NCI-H1105 treated with DMSO at 0.1 percent for 48 hours (cell line): ENCODE measurements around the gene OR2A7.
"Not testable (repeated sequence)": the region's sequence is repeated elsewhere in the genome, so short reads cannot be mapped to it uniquely, and the experiment has no call there.

Experiments used
- DNase-seq: peaks from one replicate; lab custom pipeline; 2025; lab: John Stamatoyannopoulos, UW

The OR2A7 gene

GRCh38 chr7:144252307-144252706 lies 12.3 kb downstream of the OR2A7 start:
- not testable (repeated sequence) for DNase-seq

- not testable (repeated sequence) for DNase-seq
Measured at GRCh38 chr7:144247674-144248330, 16.8 kb downstream of the OR2A7 start.

- not testable (repeated sequence) for DNase-seq
Measured at GRCh38 chr7:144246967-144247366, 17.6 kb downstream of the OR2A7 start.

- DNase-seq, result not testable (repeated sequence)
Measured at GRCh38 chr7:144245372-144245771, 19.2 kb downstream of the OR2A7 start.

- not testable (repeated sequence) for DNase-seq
Measured at GRCh38 chr7:144239365-144239764, 25.2 kb downstream of the OR2A7 start, which contains the start of gene OR2A42. OR2A42 (minus strand) TSS chr7:144239605; CDS start chr7:144232843, 6,762 bp downstream.

- not testable (repeated sequence) for DNase-seq
Measured at GRCh38 chr7:144238530-144239082, 26.0 kb downstream of the OR2A7 start.

GRCh38 chr7:144233039-144233438 lies 31.6 kb downstream of the OR2A7 start:
- not testable (repeated sequence) for DNase-seq

DNA sequence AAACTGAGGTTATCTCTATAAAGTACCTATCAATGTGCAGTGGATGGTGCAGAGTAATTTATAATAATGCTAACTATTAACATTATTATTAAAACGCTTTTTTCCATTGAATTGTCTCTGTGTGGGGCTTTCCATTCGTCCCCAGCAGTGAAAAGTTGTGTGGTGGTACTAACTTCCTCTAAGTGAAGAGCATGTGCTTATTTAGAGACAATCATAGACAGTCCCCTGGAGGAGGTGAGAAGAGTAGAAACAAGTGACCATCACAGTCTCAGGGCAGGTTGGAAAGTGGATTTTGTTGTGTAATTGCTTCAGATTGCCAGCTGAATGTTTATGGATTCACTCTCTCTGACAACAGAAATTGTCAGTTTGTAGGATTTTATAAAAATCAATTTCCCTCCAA lies 33.6 kb downstream of the OR2A7 start:
- not testable (repeated sequence) for DNase-seq

GRCh38 chr7:144228810-144229209 lies 35.8 kb downstream of the OR2A7 start:
- not testable (repeated sequence) for DNase-seq

- DNase-seq, result not testable (repeated sequence)
Measured at GRCh38 chr7:144226866-144227265, 37.7 kb downstream of the OR2A7 start.

GRCh38 chr7:144223675-144224074 lies 40.9 kb downstream of the OR2A7 start:
- DNase-seq, result not testable (repeated sequence)

DNA sequence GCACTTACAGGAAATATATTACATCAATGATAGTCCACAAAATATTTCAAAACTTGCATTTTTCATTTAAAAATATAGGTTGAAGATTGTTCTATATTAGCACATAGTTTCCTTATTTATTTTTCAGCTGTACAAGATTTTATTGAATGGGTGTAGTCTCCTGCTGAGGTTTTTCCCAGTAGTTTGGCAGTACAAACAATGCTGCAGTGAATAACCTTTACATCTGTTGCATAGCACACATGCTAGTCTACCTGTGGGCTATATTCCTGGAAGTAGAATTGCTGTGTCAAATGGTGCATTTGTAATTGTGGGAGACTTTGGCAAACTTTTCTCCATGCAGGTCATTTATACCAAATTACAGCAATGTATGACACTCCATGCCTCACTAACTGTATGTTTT lies 44.1 kb downstream of the OR2A7 start:
- DNase-seq, result not testable (repeated sequence)

DNA sequence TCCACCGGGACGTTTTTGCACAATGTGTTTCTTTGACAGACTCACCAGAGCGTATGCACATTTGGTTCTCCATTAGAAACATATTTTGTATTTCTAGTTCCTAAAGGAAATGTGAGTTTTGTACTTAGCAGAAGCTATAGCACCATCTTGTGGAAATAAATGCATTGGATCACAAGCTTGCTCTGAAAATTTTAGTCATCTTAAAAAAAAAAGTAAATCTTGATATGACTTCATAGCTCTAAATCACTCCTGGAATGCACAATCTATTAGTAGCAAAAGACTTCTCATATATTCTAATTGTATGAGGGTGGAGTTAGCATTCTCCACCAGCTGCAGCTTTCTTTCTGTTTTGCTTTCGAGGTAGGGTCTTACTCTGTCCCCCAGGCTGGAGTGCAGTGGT lies 45.4 kb downstream of the OR2A7 start:
- DNase-seq, result not testable (repeated sequence)

DNA sequence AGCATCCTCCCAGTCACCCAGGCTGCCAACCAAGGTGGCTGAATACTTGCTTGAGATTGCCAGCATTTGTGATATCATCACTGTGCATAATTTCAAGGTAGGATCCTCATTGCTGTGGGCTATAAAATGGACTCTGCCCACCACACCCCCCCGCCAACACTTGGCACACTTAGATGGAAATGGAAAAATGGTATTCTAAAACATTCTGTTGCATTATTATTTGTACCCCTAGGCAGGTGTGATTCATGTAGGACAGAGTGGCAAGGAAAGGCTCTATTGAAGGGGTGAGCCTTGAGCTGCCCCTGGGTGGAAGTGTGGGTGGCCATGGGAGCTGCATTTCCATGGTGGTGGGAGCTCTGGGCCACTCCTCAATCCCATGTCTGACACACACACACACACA lies 46.0 kb downstream of the OR2A7 start:
- DNase-seq, result not testable (repeated sequence)

DNA sequence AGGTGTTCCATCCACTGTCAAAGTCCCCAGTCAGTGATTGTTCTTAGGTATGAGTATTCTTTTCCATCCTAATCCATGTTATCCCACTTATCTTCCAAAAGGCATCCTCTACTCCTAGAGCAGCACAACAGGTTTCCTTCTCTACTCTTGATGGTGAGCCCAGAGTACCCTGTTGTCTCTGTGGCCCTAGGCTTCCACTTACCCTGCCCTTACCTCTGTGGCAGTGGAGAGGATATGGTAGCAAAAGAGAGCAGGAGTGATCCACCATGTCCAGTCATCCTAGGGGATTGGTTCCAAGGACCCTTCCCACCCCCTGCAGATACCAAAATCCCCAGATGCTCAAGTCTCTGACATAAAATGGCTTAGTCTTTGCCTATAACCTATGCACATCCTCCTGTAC lies 47.4 kb downstream of the OR2A7 start:
- not testable (repeated sequence) for DNase-seq
